NCI-H1930 (cell line): ENCODE data around the gene PPHLN1.

Experiments
- DNase-seq, 2 experiments: peaks; one replicate each; lab custom pipeline; 2025; lab: John Stamatoyannopoulos, UW

Gene PPHLN1, protein sequence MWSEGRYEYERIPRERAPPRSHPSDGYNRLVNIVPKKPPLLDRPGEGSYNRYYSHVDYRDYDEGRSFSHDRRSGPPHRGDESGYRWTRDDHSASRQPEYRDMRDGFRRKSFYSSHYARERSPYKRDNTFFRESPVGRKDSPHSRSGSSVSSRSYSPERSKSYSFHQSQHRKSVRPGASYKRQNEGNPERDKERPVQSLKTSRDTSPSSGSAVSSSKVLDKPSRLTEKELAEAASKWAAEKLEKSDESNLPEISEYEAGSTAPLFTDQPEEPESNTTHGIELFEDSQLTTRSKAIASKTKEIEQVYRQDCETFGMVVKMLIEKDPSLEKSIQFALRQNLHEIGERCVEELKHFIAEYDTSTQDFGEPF

DNA sequence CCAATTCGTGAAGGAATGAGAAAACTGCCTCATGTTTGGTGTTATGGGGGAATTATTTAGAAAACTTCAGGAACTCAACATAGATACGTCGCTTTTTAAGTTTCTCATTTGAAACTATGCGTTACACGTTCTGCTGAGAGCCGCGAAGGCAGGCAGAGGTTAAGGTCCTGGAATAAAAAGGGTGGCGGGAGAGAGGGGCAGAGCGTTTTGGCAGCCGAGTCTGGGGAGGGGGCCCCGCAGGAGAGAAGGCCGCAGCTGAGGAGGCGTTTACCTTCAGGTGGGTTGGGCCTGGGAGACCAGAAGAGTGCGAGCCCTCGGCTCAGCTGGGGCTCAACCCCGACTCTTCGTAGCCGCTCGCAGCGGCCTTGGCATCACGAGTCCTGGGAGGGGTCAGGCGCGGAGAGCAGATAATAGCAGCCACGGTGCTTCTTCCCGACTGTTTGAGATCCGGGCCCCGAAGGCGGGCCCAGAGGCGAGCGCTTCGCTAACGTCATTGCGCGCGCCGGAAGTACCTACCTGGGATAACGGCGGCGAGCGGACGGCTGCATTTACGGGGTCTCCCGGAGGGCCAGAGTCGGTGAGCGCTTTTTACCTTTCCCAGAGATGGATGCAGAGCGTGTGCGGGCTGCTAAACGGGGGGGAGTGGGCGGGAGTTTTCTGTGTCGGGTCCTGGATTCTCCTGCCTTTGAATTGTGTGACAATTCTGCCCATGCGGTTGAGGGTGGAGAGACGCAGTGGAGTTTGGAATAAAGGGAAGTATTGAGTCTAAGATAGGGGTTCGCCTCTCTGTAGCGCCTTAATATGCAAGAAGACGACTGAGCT is at the start of gene PPHLN1, which contains the start of gene ZCRB1:
TSS of gene PPHLN1 (plus strand) at position 515 of the 822 bp plus-strand sequence. CDS start 9,736 bp downstream, outside the sequence.
TSS of gene ZCRB1 (minus strand) at position 442 of the 822 bp plus-strand sequence. CDS start 1,992 bp downstream, outside the sequence.
- peak; percentile 95 to 98 for DNase-seq

DNA sequence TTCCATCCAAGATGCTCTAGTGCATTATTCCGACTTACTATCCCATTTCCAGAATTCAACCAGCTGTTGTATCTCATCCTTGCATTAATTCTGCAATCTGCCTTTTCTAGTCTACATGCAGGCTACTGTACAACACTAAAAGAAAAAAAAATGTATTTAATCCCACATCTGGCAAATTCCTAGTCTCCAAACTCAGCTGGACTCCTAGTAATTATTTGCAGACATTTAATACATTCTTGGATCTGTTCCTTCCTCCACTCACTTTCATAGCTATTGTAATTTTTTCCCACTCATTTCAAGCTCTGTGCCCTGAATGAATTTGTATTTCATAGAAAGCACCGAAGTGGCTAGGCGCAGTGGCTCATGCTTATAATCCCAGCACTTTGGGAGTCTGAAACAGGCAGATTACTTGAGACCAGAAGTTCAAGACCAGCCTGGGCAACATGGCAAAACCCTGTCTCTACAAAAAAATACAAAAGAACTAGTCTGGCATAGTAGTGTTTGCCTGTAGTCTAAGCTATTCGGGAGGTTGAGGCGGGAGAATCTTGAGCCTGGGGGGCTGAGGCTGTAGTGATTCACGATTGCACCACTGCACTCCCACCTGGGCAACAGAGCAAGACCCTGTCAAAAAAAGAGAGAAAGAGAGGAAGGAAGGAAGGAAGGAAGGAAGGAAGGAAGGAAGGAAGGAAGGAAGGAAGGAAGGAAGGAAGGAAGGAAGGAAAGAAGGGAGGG is 48.4 kb upstream of the PPHLN1 start:
- DNase-seq: no peak

DNA sequence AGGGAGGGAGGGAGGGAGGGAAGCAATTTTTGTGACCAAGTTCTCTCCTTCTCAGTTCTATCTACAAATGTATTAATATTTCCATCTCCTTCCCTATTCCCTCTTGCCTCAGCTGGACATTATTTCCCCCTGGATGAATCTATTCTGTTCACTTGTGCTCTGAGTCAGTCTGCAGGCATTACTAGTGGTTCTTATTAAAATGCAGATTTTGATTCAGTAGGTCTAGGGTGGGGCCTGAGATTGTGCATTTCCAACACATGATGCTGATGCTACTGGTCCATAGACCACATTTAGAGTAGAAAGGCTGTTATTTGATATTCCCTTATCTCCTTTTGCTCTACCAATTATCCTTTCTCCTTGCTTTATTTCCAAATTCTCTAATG is 47.8 kb upstream of the PPHLN1 start:
- DNase-seq: no peak

DNA sequence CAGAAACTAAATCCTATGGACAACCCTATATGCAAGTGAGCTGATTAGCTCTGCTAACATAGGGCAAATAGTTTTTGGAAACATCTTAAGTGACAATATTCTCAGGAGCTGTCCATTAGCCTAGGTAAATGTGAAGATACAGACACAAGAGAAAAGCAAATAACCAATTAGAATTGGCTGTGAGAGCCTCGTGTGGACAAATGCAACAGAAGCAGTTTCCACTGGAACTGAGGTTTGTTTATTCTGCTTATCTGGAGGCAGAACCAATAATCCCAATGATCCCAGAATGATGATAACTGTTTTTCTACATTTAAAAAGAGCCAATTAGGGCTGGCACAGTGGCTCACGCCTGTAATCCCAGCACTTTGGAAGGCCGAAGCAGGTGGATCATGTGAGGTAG is 44.7 kb upstream of the PPHLN1 start:
- DNase-seq: no peak

DNA sequence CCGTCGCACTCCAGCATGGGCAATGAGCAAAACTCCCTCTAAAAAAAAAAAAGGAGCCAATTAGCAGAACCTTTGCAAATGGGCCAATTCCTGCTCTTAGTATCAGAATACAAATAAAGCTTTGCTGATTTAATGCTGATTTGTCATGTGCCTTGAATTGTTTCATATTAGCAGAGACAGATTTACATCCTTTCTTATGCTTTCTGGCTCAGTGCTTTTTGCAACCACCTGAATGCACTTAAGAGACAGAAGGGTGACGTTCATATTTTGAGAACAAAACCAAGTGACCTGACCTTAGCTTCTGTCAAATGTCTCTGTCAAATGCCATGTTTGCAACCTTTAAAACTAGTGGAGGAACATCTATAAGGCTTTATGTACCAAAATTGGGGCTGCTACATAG is 44.1 kb upstream of the PPHLN1 start:
- DNase-seq: no peak

DNA sequence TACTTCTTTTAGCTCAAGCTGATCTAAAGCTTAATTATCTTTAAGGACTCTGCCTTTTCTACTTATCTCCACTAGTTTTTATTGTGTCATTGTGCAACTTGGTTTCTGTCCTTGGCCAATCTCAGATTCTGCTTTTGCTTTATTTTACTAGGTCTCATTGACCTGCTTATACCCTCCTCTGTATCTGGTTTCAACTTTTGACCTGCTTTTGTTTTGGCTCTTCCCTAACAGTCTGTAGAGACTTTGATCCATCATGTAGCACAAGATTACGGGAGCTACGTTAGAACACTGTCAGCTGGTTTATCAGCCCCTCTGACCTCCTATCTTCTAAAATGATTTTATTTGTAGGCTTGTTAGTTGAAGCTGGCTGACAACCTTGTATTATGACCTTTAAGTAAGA is 43.7 kb upstream of the PPHLN1 start:
- no peak for DNase-seq

DNA sequence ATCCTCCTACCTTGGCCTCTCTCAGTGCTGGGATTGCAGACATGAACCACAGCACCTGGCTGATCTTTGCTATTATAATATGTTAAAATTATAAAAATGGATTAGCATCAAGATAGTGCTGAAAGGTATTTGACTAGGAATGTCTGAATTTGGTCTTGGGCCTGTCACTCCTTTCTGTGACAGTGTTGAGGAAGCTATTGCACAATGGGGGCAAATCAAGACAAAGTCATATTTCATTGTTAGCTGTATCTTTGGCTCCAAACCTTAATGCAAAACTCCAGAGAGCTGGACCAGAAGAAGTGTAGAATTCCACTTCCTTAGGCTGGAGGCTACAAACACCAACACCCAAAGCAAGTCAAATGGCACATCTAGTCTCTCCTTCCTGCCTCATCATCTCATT is 42.2 kb upstream of the PPHLN1 start:
- no peak for DNase-seq

DNA sequence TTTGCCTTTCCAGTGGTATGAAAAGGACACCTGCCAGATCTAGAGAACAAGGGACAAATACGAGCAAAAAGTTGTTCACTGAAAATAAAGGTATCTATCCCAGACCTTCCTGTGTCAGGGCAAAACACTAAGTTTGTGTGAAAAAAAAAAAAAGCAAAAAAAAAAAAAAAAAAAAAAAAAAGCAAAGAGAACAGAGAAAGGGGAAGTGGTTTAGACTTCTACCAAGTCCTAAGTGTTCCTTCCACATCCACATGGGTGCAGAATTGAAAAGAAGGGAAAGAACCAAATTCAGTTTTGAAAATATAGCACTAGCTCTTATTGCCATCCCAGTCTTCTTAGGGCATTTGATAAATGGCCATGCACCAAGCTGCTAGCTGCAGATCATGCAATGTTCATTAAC is 41.8 kb upstream of the PPHLN1 start:
- DNase-seq: no peak

DNA sequence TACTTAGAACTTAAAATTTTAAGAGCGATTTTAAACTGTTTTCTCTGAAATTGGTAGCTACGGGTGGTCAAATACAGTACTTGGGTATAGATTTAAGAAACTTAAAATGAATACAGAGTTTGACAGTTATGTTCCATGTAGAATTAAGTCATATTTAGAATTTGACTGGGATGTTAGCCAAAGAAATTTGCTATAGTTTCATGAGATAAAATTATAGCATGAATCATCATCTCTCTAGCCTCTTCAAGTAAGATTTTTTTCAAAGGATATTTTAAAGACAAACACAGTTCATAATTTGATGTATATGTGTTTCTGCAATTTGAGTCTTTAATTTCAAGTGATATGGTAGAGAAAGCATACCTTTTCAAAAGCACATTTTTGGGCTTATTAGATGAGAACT is 41.1 kb upstream of the PPHLN1 start:
- DNase-seq: no peak

DNA sequence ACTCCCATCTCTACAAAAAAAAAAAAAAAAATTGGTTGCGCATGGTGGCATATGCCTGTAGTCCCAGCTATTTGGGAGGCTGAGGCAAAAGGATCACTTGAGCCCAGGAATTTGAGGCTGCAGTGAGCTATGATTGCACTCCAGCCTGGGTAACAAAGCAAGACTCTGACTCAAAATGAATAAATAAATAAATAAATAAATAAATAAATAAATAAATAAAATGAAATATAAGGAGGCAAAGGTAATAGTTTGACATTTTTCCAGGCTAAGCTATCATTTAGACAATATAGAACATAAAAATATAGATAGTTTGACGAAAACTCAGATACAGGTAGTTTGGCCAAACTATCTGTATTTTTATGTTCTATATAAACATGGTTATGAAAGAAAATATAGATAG is 40.5 kb upstream of the PPHLN1 start:
- DNase-seq: no peak

DNA sequence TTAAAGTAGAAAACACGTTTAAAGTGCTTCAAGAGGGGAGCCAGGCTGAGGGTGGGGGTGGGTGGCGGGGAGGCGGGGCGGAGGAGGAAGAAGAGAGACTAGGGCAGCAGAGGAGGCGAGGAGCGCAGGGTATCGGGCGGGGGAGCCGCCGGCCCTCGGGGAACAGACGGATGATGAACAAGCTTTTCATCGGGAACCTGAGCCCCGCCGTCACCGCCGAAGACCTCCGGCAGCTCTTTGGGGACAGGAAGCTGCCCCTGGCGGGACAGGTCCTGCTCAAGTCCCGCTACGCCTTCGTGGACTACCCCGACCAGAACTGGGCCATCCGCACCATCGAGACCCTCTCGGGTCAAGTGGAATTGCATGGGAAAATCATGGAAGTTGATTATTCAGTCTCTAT is 39.2 kb upstream of the PPHLN1 start:
- DNase-seq: no peak

DNA sequence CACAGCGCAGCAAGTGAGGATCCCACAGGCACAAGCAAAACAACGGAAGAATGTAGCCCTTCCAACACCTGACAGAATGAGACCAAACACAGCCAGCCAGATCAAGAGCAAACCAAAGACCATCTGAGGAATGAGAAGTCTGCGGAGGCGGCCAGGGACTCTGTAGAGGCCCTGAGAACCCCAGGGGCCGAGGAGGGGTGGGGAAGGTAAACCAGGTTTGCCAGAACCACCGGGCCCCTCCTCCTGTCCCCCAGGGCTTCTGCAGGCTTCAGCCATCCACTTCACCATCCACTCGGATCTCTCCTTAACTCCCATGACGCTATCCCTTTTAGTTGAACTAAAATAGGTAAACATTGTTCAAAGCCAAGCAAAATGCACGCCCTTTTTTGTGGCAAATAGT is 37.4 kb upstream of the PPHLN1 start:
- no peak for DNase-seq

DNA sequence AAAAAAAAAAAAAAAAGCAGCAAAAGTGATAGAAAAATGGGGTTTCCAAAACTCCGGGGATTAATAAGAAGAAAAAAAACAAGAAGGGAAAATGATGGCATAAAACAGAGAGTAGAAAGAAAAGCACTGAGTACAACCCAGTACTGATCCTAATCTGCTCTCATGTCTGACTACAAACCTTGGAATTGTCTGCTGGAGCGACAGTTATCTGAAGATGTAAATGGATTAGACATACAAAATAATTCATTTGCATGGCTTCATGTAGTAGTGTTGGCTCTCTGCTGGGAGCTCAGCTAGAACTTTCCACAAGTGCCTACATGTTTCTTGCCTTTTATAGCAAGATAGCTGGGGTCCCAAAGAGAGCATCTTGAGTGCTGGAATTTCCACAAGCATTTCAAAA is 34.3 kb upstream of the PPHLN1 start:
- DNase-seq: no peak

DNA sequence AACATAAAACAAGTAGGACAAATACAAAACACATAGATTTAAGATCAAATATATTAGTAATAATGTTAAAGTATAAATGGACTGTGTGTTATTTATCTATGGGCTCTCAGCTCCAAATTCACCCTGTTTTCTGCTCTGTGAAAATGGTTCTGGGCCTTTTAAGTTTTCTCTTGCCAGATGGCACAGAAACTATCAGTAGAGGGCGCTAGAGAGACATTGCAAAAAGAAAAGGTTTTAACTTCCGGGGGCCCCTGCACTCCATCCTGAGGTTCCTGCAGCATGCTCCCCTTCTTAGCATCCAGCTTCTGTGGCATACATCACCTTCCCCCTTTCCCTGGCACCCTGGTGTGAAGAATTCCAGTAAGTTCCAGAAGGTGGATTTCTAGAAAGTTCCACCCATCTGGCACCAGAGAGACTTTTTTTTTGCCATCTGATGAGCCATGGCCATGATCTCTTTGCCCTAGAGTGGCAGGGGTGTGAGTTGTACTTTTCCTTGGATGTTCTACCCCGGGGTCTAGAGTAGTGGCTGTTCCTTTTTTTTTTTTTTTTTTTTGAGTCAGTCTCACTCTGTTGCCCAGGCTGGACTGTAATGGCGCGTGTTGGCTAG is 29.4 kb upstream of the PPHLN1 start:
- no peak for DNase-seq

DNA sequence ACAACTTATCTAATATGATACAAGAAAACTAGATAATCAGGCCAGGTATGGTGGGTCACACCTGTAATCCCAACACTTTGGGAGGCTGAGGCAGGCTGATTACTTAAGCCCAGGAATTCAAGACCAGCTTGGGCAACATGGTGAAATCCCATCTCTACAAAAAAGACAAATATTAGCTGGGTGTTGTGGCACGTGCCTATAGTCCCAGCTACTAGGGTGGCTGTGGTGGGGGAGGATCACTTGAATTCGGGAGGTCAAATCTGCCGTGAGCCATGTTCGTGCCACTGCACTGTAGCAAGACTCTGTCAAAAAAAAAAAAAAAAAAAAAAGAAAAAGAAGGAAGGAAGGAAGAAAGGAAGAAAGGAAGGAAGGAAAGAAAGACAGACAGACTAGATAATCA is 27.1 kb upstream of the PPHLN1 start:
- DNase-seq: no peak

DNA sequence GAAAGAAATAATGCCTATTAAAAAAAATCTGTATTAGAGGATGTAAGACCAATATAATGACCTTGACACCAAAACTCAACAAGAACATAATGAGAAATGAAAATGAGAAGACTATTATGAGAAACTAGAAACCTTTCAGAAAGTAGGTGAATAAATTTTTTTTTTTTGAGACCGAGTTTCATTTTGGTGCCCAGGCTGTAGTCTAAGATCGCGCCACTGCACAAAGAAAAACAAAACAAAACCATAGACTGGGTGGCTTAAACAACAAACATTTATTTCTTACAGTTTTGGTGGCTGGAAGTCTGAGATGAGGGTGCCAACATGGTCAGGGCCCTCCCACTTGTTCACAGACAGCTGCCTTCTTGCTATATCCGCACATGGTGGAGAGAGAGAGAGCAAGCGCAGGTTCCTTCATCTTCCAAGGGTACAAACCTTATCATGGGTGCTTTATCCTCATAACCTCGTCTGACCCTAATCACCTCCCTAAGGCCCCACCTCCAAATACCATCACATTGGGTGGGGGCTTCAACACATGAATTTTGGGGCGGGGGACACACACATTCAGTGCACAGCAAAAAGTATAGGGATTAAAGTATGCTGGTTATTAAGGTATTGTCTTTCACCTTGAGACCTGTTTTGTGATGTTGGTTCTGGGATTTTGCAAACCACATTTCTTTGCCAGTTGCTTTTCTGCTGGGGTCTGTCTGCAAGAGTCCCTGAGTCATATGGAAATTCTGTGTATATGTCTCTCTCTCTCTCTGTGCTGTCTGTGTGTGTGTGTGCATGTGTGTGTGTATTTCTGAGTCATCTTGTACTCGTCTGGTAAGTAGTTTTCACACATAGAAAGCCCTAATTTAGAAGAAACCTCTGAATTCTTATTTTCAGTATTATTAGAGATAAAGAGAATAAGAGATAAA is 26.3 kb upstream of the PPHLN1 start:
- DNase-seq: no peak

DNA sequence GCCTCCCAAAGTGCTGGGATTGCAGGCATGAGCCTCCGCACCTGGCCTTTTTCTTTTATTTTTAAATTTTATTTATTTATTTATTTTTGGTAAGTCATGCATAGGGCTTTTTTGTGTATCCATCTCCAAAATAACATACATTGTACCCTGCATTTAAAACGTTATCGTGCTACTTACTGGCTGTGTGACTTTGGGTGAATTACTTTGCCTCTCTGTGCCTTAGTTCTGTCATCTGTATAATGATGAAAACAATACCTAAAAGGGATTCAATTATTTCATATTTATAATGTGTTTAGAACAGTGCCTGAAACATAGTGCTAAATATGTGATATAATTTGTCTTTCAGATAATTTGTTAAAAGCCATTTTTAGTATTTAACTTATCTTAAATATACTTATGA is 19.7 kb upstream of the PPHLN1 start:
- no peak for DNase-seq

DNA sequence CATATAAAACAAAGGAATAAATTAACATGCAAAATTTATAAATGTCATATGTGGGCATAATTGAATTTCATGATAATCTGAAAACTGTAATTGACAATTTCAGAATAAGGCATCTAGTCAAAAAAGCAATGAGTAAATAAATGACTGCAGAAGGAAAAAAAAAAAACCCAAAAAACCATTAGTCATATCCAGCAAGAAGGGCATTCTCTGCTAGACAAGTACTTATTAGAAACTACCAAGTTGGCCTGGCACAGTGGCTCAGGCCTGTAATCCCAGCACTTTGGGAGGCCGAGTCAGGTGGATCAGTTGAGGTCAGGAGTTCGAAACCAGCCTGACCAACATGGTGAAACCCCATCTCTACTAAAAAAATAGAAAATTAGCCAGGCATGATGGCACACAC is 17.6 kb upstream of the PPHLN1 start:
- DNase-seq: no peak

DNA sequence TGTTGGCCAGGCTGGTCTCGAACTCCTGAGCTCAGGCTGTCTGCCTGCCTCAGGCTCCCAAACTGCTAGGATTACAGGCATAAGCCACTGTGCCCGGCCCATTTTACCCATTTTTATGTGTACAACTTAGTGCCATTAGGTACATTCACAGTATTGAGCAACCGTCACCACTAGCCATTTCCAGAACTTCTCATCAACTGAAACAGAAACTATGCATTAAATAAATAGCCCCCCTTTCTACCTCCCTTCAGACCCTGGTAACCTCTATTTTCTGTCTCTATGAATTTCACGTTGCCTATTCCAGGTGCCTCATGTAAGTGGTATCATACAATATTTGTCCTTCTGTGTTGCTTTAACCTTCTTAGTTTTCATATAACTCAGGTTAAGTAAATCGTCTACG is 16.0 kb upstream of the PPHLN1 start:
- no peak for DNase-seq

DNA sequence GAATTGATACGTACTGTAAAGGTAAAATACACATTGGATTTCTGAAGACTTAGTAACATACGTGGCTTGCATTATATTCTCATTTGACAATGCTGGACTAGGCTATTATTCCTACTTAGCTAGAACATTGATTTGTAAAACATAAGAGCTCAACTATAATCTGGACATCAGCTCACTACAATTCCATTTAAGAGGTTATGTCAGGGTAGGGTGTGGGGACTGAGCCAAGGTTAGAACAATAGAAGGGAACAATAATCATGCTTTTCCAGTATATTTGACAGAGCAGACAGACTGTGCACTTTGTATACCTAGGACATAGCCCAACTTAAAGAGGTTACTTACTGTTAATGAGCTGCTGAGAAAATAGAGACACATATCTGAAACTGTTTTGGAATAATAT is 10.9 kb upstream of the PPHLN1 start:
- DNase-seq: no peak

DNA sequence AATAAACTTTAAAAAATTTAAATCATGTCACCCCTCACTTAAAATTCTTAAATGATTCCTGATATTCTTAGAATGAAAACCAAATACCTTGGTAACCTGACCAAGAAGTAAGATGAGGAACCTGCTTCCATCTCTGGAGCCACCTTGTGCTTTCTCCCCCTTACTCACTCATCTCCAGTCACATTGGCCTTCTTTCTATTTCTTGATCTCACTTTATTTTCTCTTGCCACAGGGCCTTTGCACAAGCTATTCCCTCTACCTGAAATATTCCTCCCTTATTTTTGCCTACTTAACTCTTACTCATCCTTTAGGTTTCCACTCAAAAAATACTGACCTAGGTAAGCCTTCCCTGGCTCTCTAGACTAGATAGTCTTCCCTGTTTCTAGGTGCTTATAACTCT is 5.2 kb upstream of the PPHLN1 start:
- DNase-seq: no peak
